ENCODE data around the gene ADAMTS13.

DNA sequence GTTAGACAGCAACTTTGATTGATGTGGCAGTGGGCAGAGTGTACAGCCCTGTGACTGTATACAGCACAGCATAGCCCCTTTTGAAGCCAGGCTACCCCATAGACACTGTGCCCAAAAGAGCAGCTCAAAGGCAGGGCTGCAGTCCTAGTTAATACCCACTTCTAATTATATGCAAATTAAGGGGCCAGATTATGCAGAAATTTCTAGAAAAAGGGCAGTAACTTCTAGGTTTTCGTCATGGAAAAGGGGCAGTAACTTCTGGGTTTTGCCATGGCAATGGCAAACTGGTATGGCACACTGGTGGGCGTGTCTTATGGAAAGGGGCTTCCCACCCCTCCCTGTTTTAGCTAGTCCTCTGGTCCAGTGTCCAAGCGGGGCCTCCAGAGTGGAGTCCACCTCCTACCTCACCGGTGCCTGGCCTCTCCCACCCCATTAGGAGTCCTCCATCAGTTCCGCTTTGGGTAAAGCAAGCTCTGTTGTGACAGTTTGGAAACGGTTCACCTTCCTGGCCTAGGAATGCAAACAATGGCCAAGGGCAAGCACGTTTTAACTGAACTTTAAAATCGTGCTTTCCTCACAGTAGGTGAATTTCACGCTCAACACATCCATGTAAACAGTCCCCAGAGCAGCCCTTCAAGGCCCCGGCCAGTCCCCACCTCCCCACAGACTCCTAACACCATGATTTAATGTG lies 5.6 kb downstream of the ADAMTS13 start:
- TF ChIP-seq POLR2A (IDR thresholded peaks at IDR 0.05): no peak
- TF ChIP-seq CTCF (IDR thresholded peaks at IDR 0.05): no peak

All from transverse colon (tissue), 3 donors.